Gastroesophageal sphincter (tissue), 3 donors: ENCODE measurements around the gene BBS7.

Experiments used
- POLR2A ChIP-seq, 2 donors: fragments of 450-650 bp; IDR thresholded peaks; one replicate each; pipeline ENCODE4 v1.6.1; 2017; ENCODE audit warnings: antibody characterized with exemption in 2 of 2, mild to moderate bottlenecking in 2 of 2, moderate library complexity in 1 of 2
- POLR2AphosphoS5 ChIP-seq: sonication (generic); formaldehyde crosslinking; IDR thresholded peaks from one replicate; pipeline ENCODE4 v1.6.1; 2017; ENCODE audit warnings: antibody characterized with exemption
- TF ChIP-seq, protein P1 (sequence below), 4 experiments: fragments of 200-600 bp in 2 of 4; fragments of 450-650 bp in 2 of 4; sonication (generic) in 1 of 4; IDR thresholded peaks; one replicate each; pipeline ENCODE4 v1.5.1; 2017 to 2019; ENCODE audit warnings: antibody characterized with exemption in 4 of 4, mild to moderate bottlenecking in 2 of 4, moderate library complexity in 2 of 4

DNA sequence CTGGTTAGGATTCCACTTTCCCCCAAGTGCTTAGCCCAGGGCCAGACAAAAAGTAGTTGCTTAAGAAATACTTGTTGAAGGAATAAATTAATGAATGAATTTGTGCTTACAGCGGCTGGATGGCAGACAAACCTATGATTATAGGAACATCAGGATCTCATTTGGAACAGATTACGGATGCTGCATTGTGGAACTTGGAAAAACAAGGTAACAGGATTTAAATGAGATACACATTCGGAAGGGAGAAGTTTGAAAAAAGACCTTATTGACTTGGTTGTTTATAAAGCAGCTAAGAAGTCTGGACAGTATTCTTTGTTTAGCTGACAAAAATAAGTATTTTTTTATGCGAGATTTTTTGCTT is 68.6 kb downstream of the BBS7 start:
- TF ChIP-seq, protein P1, sequence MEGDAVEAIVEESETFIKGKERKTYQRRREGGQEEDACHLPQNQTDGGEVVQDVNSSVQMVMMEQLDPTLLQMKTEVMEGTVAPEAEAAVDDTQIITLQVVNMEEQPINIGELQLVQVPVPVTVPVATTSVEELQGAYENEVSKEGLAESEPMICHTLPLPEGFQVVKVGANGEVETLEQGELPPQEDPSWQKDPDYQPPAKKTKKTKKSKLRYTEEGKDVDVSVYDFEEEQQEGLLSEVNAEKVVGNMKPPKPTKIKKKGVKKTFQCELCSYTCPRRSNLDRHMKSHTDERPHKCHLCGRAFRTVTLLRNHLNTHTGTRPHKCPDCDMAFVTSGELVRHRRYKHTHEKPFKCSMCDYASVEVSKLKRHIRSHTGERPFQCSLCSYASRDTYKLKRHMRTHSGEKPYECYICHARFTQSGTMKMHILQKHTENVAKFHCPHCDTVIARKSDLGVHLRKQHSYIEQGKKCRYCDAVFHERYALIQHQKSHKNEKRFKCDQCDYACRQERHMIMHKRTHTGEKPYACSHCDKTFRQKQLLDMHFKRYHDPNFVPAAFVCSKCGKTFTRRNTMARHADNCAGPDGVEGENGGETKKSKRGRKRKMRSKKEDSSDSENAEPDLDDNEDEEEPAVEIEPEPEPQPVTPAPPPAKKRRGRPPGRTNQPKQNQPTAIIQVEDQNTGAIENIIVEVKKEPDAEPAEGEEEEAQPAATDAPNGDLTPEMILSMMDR (IDR thresholded peaks at IDR 0.05): no peak
- TF ChIP-seq POLR2A (IDR thresholded peaks at IDR 0.05): no peak
- TF ChIP-seq POLR2AphosphoS5: no peak
